Measurements from ENCODE around the gene SLC22A2. TPM values are rescaled to one million over a fixed set of nuclear protein-coding genes. Genes with fewer than 3 reads are reported as not detected.

Gene SLC22A2
- total RNA-seq, 1 donor from 2014 or later, result not detected

DNA sequence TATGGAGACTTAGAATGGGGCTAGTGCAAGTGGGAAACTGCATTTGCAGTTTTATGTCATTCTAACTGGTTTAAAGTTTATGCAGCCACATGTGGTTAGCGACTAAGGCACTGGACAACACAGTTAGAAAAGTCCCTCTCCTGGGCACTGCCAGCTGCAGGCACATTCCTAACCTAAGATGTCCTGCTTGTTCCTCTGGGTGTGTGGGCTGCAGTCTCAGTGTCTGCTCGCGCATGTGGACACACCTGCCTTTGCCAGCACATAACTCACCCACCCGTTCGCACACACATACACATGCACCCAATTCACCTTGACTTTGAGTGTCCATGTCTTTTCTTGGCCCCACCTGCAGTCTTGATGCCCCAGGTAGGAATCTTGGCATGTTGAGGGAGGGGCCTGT lies 18.5 kb upstream of the SLC22A2 start:
- Mint-ChIP-seq H3K27me3 (ENCODE audit: low read depth, unreplicated experiment) (peaks cover 5% of the 10 kb centered on the region), H3K27ac (ENCODE audit: unreplicated experiment) (no peak overlapping the region), H3K4me3 (ENCODE audit: unreplicated experiment) (no peak overlapping the region), H3K9me3 (ENCODE audit: unreplicated experiment) (peaks cover 1% of the 10 kb centered on the region), H3K4me1 (ENCODE audit: low read depth, unreplicated experiment) (no peaks in the 10 kb centered on the region), H3K36me3 (ENCODE audit: low read depth, unreplicated experiment) (no peaks in the 10 kb centered on the region)
- Histone ChIP-seq H3K4me2 (ENCODE audit: low read length) (no peak overlapping the region), H3K79me2 (ENCODE audit: insufficient read depth, low read length) (no peaks in the 10 kb centered on the region), H2AFZ (ENCODE audit: low read depth, low read length) (no peak overlapping the region), H4K20me1 (ENCODE audit: insufficient read depth, low read length) (no peaks in the 10 kb centered on the region), H3K4me3 (ENCODE audit: insufficient read depth, low read depth, low read length) (no peak overlapping the region), H3K27me3 (ENCODE audit: insufficient read depth, low read length) (no peaks in the 10 kb centered on the region), H3K36me3 (ENCODE audit: insufficient read depth, low read length) (no peaks in the 10 kb centered on the region), H3K27ac (ENCODE audit: low read depth, low read length) (no peak overlapping the region), H3K4me1 (ENCODE audit: insufficient read depth, low read length) (no peaks in the 10 kb centered on the region), H3K9ac (ENCODE audit: low read length) (no peak overlapping the region), H3K9me3 (ENCODE audit: insufficient read depth, low read depth, low read length) (no peaks in the 10 kb centered on the region)
- DNase-seq (ENCODE audit: low read depth) (no peak), FAIRE-seq (no peak)
- TF ChIP-seq, protein P1, sequence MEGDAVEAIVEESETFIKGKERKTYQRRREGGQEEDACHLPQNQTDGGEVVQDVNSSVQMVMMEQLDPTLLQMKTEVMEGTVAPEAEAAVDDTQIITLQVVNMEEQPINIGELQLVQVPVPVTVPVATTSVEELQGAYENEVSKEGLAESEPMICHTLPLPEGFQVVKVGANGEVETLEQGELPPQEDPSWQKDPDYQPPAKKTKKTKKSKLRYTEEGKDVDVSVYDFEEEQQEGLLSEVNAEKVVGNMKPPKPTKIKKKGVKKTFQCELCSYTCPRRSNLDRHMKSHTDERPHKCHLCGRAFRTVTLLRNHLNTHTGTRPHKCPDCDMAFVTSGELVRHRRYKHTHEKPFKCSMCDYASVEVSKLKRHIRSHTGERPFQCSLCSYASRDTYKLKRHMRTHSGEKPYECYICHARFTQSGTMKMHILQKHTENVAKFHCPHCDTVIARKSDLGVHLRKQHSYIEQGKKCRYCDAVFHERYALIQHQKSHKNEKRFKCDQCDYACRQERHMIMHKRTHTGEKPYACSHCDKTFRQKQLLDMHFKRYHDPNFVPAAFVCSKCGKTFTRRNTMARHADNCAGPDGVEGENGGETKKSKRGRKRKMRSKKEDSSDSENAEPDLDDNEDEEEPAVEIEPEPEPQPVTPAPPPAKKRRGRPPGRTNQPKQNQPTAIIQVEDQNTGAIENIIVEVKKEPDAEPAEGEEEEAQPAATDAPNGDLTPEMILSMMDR (IDR thresholded peaks at IDR 0.05; ENCODE audit: insufficient read depth, low read depth, low read length), result no peak
- no peak for TF ChIP-seq EZH2 (IDR thresholded peaks at IDR 0.05; ENCODE audit: insufficient read depth, low read length)

DNA sequence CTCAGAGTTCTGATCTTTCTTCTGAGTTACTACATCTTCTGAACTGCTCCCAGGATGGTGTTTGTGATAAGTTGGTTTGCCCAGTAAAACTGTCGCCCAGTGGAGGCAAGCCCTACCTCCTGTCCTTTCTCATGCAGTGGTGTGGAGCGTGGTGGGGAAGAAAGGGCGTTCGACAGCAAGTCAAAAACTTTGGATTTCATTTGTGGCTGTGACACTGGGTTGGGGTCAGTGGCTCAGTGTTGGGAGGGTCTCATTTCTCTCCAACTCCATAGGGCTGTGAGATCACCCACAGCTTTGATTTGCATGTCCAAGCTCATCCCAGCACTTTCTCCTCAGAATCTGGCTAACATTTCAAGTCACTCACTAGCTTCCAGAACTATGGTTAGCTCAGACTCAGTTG lies 17.5 kb upstream of the SLC22A2 start:
- Histone ChIP-seq H3K79me2 (ENCODE audit: insufficient read depth, low read length) (no peaks in the 10 kb centered on the region), H3K9me3 (ENCODE audit: insufficient read depth, low read depth, low read length) (no peaks in the 10 kb centered on the region), H4K20me1 (ENCODE audit: insufficient read depth, low read length) (no peaks in the 10 kb centered on the region), H3K4me1 (ENCODE audit: insufficient read depth, low read length) (no peaks in the 10 kb centered on the region), H2AFZ (ENCODE audit: low read depth, low read length) (no peak overlapping the region), H3K27me3 (ENCODE audit: insufficient read depth, low read length) (no peaks in the 10 kb centered on the region), H3K4me3 (ENCODE audit: insufficient read depth, low read depth, low read length) (no peak overlapping the region), H3K9ac (ENCODE audit: low read length) (no peak overlapping the region), H3K27ac (ENCODE audit: low read depth, low read length) (no peak overlapping the region), H3K36me3 (ENCODE audit: insufficient read depth, low read length) (no peaks in the 10 kb centered on the region), H3K4me2 (ENCODE audit: low read length) (no peak overlapping the region)
- FAIRE-seq, result no peak
- TF ChIP-seq EZH2 (IDR thresholded peaks at IDR 0.05; ENCODE audit: insufficient read depth, low read length), result no peak
- TF ChIP-seq, protein P1 (IDR thresholded peaks at IDR 0.05; ENCODE audit: insufficient read depth, low read depth, low read length), result no peak
- no peaks in the 10 kb centered on the region for H3K36me3 Mint-ChIP-seq (ENCODE audit: low read depth, unreplicated experiment)
- peaks cover 5% of the 10 kb centered on the region for H3K27me3 Mint-ChIP-seq (ENCODE audit: low read depth, unreplicated experiment)
- no peak overlapping the region for H3K27ac Mint-ChIP-seq (ENCODE audit: unreplicated experiment)
- peaks cover 4% of the 10 kb centered on the region for H3K9me3 Mint-ChIP-seq (ENCODE audit: unreplicated experiment)
- no peak overlapping the region for H3K4me3 Mint-ChIP-seq (ENCODE audit: unreplicated experiment)
- no peak for DNase-seq (ENCODE audit: low read depth)
- no peaks in the 10 kb centered on the region for H3K4me1 Mint-ChIP-seq (ENCODE audit: low read depth, unreplicated experiment)

DNA sequence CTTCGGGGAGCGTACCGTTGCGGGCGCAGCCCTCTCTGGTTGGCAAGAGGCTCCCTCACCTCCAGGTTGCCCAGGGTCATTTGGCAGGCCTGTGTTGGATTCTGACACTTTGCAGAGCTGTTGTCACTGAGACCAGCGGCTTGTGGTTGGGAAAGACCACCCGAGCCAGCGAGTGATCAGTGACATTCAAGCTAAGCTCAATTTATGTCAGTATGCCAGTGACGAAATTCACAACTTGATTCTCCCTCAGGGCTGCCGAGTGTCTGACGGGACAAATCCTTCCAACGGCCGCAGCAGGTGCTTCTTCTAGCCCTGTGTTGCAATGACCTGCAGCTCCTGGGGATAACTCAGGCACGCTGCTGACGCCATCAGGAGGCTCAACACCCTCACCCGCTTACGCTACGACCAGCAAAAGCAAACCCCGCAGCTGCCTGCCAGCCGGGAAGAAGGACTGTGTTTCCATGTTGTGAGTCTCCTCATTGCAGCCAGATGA lies 16.9 kb upstream of the SLC22A2 start:
- Histone ChIP-seq H4K20me1 (ENCODE audit: insufficient read depth, low read length) (no peaks in the 10 kb centered on the region), H3K9me3 (ENCODE audit: insufficient read depth, low read depth, low read length) (no peaks in the 10 kb centered on the region), H3K79me2 (ENCODE audit: insufficient read depth, low read length) (no peaks in the 10 kb centered on the region), H3K9ac (ENCODE audit: low read length) (no peak overlapping the region), H2AFZ (ENCODE audit: low read depth, low read length) (no peak overlapping the region), H3K4me1 (ENCODE audit: insufficient read depth, low read length) (no peaks in the 10 kb centered on the region), H3K36me3 (ENCODE audit: insufficient read depth, low read length) (no peaks in the 10 kb centered on the region), H3K27me3 (ENCODE audit: insufficient read depth, low read length) (no peaks in the 10 kb centered on the region), H3K27ac (ENCODE audit: low read depth, low read length) (no peak overlapping the region), H3K4me2 (ENCODE audit: low read length) (no peak overlapping the region), H3K4me3 (ENCODE audit: insufficient read depth, low read depth, low read length) (no peak overlapping the region)
- TF ChIP-seq, protein P1 (IDR thresholded peaks at IDR 0.05; ENCODE audit: insufficient read depth, low read depth, low read length), result no peak
- no peak for TF ChIP-seq EZH2 (IDR thresholded peaks at IDR 0.05; ENCODE audit: insufficient read depth, low read length)
- Mint-ChIP-seq H3K4me1 (ENCODE audit: low read depth, unreplicated experiment) (no peaks in the 10 kb centered on the region), H3K9me3 (ENCODE audit: unreplicated experiment) (peaks cover 4% of the 10 kb centered on the region), H3K4me3 (ENCODE audit: unreplicated experiment) (no peak overlapping the region), H3K36me3 (ENCODE audit: low read depth, unreplicated experiment) (no peaks in the 10 kb centered on the region), H3K27ac (ENCODE audit: unreplicated experiment) (no peak overlapping the region), H3K27me3 (ENCODE audit: low read depth, unreplicated experiment) (peaks cover 7% of the 10 kb centered on the region)
- FAIRE-seq, result no peak
- DNase-seq (ENCODE audit: low read depth), result no peak

Measured in astrocyte (in vitro differentiated cells and primary cell).